DMS 273 (cell line): ENCODE data around the gene PGLYRP1.

ENCODE experiments used
- DNase-seq: peaks from one replicate; lab custom pipeline; 2025; ENCODE audit not compliant: unreplicated experiment; lab: John Stamatoyannopoulos, UW

The PGLYRP1 gene

DNA sequence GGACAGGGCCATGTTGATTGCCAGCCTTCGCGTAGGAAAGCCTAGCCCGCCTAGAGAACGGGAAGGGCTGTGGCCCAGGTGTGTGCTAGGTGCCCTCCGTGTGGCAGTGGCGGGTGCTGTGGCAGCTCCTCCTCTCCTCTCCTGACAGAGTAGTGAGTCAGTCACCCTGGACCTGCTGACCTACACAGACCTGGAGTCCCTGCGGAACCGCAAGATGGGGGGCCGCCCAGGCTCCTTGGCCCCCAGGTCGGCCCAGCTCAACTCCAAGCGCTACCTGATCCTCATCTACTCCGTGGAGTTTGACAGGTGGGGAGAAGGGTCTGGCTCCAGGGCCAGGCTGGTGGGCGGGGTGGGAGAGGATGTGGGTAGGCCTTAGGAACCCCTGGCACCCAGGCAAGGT, 16.4 kb downstream of the PGLYRP1 start:
- DNase-seq, result no peak

GRCh38 chr19:46002678-46003275, 20.1 kb downstream of the PGLYRP1 start:
- no peak for DNase-seq

GRCh38 chr19:46000491-46001246, 22.2 kb downstream of the PGLYRP1 start:
- no peak for DNase-seq

DNA sequence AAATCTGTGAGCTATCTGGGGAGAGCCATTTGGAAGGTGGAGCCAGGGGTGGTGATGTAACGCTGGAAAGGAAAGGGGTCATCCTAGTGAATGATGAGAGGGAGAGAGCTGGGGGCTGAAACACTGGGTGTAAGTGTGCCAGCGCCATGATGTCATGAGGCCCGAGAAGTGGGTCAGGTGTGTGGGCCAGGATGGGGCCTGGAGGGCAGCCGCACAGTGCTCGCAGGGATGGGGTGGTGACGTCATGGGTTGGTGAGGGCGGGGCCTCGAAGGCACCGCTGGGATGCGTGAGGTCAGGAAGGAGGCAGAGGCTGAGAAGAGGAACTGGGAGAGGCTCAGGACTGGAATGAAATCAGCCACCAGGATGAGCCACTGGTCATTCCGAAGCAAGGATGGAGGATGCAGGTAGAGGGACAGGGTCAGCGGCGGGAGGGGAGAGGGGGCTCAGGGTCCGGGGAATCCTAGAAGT, 23.2 kb downstream of the PGLYRP1 start:
- DNase-seq, result no peak

GRCh38 chr19:45998834-45999233, 24.0 kb downstream of the PGLYRP1 start:
- no peak for DNase-seq

DNA sequence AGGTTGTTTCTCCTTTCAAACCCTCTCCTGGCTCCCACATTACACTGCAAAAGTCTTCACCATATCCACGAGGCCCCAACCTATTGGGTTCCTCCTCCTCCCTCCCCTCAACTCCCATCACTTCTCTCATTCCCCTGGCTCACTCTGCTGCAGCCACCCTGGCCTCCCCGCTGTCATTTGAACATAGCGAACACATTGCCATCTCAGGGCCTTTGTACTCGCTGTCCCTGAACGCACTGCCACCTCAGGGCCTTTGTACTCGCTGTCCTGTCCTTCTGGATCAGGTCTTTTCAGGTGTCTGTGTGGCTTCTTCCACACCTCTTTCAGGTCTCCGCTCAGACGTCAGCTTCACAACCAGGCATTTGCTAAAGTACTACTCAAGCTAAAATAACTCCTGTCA, 25.9 kb downstream of the PGLYRP1 start:
- no peak for DNase-seq

- peak; percentile 63 for DNase-seq
These were observed 27.0 kb downstream of the PGLYRP1 start for GRCh38 chr19:45995715-45996385.

DNA sequence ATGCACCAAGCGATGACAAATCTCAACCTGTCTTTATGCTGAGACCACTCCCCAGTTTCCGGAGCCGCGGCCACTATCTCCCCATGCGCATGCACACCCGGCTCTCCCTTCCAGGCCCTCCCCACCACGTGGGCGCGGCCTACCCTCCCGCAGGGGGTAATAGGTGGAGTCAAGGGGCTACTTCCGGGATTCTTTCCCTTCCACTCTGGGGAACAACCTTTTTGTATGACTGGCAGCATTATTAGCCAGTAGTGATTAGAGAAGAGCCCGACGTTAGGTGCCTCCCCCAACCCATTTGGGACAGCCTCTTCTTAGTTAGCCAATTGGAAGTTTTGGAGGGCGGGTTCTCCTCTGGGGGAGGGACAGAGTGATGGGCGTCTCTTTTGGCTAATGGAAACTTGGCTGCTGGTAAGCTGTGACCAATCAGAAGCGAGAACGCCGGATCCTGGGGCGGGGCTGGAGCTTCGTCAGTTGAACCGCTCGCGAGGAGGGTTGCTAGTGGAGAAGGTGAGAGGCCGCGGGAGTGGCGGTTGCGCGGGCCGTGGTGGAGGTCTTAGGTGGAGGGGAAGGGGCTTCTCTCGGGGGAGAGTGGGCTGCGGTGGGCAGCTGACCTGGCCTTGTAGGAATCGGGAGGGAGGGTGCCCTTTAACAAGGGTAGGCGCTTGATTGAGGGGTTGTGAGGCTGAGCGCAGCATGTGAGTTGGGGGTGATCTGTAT, 27.7 kb downstream of the PGLYRP1 start, which contains the start of gene CCDC61:
TSS of gene CCDC61 (plus strand) at position 470 of the 717 bp plus-strand sequence. CDS start 7,552 bp downstream, outside the sequence.
- peak; percentile 100 for DNase-seq

GRCh38 chr19:45994456-45994997, 28.3 kb downstream of the PGLYRP1 start:
- DNase-seq, result no peak

DNA sequence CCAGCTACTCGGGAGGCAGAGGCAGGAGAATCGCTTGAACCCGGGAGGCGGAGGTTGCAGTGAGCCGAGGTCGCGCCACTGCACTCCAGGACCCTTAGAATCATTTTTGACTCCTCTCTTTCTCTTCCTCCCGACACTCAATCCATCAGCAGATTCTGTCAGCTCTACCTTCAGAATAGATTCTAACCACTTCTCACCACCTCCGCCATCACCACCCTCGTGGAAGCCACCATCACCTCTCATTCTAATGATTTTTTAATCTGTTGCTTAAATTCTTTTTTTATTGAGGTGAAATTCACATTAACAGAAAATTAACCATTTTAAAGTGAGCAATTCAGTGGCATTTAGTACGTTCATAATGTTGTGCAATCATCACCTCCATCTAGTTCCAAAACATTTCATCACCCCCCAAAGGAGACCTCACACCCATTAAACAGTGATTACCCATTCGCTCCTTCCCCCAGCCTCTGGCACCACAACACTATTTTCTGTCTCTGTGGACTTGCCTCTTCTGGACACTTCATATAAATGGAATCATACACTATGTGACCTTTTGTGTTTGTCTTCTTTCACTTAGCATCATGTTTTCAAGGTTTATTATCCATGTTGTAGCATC, 32.6 kb downstream of the PGLYRP1 start:
- DNase-seq, result no peak

- DNase-seq, result no peak
These were observed 37.5 kb downstream of the PGLYRP1 start for GRCh38 chr19:45985321-45985720.

DNA sequence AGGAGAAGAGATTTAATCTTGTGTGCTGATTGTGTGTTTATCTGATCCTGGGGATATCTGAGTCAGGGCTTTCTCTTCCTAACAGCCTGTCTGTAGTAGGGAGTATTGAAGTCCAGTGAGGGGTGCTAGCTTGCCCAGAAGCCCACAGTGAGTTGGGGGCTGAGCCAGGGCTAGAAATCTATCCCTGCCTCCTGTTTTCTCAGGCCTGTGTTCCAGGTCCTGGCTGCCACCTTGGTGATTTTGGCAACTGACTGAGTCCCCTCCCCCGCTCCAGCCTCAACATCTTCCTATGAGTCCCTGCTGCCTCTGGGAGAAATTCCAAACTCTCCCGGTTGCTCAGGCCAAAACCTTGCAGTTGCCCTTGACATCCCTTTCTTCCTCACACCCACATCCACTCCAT, 41.5 kb downstream of the PGLYRP1 start:
- DNase-seq, result peak; percentile 26

DNA sequence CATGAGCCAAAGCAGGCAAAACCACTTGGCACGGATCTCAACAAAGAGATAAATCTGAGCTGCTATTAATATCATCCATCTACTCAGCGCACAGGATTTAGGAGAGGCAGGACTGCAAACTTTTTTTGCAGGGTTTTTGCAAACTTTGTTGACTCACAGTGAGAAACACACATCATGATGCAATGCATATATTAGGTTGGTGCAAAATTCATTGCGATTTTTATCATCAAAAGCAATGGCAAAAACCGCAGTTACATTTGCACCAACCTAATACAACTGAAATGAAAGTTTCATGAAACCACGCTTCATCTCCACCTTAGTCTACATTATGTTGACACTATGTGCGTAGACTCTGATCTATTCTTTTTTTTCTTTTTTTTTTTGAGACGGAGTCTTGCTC, 44.7 kb downstream of the PGLYRP1 start:
- DNase-seq, result no peak

- DNase-seq, result peak; percentile 72
These were observed 46.7 kb downstream of the PGLYRP1 start for GRCh38 chr19:45976178-45976577.

DNA sequence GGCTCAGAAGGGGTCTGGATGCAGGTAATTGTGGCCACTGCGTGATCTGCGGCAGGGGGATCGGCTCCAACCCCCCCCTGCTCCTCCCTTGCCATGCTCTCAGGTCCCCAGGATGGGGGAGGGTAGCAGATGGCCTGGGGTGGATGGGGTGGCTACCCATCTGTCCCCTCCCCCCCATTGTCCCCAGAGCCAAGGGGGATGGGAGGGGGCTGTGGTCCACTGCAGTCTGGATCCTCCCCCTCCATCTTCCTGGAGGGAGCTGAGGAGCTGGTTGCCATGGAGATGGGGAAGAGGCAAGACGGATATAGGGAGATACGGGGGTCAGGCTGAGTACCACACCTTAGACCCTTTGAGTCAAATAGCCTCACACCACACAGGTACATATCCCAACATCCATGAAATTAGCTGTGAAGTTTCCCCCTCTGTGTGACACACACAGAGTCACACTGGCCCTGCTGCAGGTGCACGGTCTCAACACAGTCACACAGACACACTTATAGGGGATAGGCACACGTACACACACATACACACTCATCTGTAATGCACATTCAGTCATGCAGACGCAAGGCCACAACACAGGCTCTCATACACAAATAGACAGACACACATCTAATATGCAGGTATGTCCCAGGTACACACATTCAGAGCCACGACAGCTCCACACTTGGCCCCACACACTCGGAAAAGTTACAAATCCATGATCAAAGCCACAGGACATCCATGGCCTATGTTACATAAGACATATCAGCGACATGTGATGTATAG, 47.4 kb downstream of the PGLYRP1 start:
- peak; percentile 29 for DNase-seq

- peak; percentile 89 for DNase-seq
These were observed 49.1 kb downstream of the PGLYRP1 start, which contains the start of gene NOVA2 for GRCh38 chr19:45973553-45974338. NOVA2 (minus strand) TSS chr19:45973865; CDS start chr19:45973351, 514 bp downstream.

DNA sequence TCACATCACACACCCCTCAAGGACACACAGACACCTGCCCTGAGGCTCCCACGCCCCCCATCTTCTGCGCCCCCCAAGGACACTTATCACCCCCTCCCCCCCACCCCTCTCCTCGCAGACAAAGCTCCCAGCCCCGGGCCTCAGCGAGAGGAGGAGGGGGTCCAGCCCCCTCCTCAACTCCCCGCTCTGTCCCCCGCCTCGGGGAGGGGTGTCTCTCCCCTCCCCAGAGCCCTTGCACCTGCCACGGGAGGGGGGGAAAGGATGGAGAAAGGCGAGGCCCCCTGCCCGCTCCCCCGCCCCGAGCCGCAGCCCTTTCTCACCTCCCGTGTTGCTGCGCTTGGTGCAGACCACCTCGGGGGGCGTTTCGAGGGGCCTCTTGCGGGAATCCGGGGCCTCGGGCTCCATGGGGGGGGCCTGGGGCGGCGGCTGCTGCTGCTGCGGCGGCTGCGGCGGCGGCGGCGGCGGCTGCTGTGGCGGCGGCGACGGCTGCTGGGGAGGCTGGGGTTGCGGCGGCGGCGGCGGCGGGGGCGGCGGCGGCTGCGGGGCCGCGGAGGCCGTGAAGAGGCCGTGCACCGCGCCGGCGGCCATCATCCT, 49.8 kb downstream of the PGLYRP1 start:
- peak; percentile 31 for DNase-seq
